ENCODE data around the gene COBLL1. TPM values are rescaled to one million over a fixed set of nuclear protein-coding genes. Genes with fewer than 3 reads are reported as not detected.

COBLL1 gene
- total RNA-seq, 1 donor from 2014 or later, result 3.3 TPM

DNA sequence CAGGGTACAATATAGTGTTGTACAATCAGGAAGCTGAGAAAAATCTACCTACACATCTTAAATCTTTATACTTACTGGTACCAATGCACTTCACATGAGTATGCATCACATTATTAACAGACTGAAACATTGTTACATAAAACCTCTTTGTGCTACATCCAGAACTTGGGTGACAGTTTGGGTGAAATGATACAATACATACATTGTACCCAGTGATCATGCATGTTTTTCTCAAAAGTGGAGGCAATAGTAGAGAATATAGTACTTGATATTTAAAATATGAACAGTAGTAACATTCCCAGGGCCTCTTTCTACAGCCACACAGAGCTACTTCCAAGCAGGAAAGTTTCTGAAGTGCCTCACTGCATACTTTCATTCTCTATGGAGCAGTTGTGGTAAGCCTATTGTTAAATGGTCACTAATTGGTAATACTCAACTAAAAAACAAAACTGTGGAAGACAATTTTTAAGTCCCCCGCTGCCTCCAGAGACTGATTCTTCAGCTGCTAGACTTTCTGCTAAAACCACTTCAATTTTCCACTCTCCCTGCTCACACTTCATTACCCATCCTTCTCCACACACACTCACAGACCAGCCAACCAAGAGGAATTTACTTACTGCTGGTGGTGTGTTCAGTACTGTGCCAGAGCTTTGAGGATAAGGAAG lies 197.5 kb downstream of the COBLL1 start:
- DNase-seq (ENCODE audit: low spot score in 2 of 2) (no peak), FAIRE-seq (no peak)

DNA sequence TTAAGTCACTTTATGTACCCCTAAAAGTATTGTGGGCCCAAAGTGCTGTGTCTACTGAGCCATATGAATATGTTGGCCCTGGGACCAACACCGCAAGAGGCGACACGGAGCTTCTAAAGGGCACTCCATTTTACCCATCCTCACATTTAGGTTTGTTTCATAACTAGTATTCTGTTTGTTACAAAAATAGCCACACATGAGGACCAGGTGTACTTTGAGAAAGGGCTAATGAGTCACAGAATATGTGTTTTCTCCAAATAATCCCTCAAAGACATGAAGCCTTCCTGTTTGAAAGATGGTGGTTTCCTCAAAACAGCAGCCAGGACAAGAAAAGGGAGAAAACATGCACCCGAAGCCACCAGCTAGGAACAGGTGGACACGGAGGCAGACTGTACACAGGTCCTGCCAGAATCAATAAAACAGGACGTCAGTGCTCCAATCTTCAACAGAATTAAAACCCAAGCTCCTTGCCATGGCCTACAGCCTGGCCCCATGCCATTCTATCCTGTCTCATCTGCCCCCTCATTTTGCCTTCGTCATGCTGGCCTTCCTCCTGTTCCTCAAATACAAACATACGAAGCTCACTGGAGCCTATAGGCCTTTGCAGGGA lies 198.6 kb downstream of the COBLL1 start:
- DNase-seq (ENCODE audit: low spot score in 2 of 2) (no peak), FAIRE-seq (no peak)

DNA sequence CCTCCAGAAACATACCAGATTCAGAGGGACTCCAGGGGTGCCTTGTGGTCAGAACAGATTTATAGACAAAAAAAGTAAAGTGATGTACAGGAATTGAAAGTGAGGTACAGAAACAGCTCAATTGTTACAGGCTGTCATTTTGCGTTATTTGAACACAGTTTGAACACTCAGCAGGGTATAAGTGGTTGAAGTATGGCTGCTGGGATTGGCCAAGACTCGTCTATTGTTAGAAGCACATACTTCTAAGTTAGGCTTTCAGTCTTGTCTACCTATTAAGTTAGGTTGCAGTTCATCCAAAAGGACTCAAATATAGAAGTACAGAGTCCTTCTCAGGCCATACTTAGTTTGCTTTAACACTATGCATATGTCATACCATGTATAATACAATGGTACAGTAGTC lies 199.4 kb downstream of the COBLL1 start:
- DNase-seq (ENCODE audit: low spot score in 2 of 2), result no peak
- FAIRE-seq, result no peak

Small RNAs within 50 kb of the gene (small RNA-seq; reads per million reads assigned to genes)
- gene RNA5SP110 (not detected), gene SNORA70F (not detected)

Other genes starting within 250 kb of the COBLL1 start
- 15.1 TPM for gene GRB14, start 220.3 kb downstream of the COBLL1 start, total RNA-seq
- gene SLC38A11, start 113.7 kb upstream of the COBLL1 start, total RNA-seq, result 2.4 TPM

All from frontal cortex (tissue), 4 donors.